H9 (cell line): ENCODE results near the gene MEIG1. TPM values are rescaled to one million over a fixed set of nuclear protein-coding genes. Genes with fewer than 3 reads are reported as not detected.

Source experiments
- DNase-seq: peaks from one replicate; pipeline ENCODE4 v3.0.0-alpha.2; 2017
- H2AFZ ChIP-seq: one replicate; pipeline ENCODE4 v1.6.1; 2013; ENCODE audit warnings: mild to moderate bottlenecking, low read length, control low read depth, moderate library complexity
- H2AK5ac ChIP-seq: 2 replicates; pipeline ENCODE4 v1.6.1; 2013; ENCODE audit warnings: low read length, control low read depth, mixed read lengths; ENCODE audit not compliant: insufficient read length
- H2BK120ac ChIP-seq: one replicate; pipeline ENCODE4 v1.6.1; 2013; ENCODE audit warnings: low read depth, mild to moderate bottlenecking, low read length, control low read depth, inconsistent platforms; ENCODE audit not compliant: poor library complexity, severe bottlenecking
- H2BK12ac ChIP-seq: 2 replicates; pipeline ENCODE4 v1.6.1; 2013; ENCODE audit warnings: low read length, control low read depth, mixed read lengths, low read depth; ENCODE audit not compliant: insufficient read length
- H2BK15ac ChIP-seq: 2 replicates; pipeline ENCODE4 v1.6.1; 2013; ENCODE audit warnings: low read depth, low read length, control low read depth
- H2BK20ac ChIP-seq: one replicate; pipeline ENCODE4 v1.6.1; 2013; ENCODE audit warnings: low read depth, mild to moderate bottlenecking, low read length, control low read depth, inconsistent platforms; ENCODE audit not compliant: poor library complexity, severe bottlenecking
- H2BK5ac ChIP-seq: 2 replicates; pipeline ENCODE4 v1.6.1; 2013; ENCODE audit warnings: low read length, control low read depth, mixed read lengths; ENCODE audit not compliant: insufficient read length
- H3K14ac ChIP-seq: 2 replicates; pipeline ENCODE4 v1.6.1; 2013; ENCODE audit warnings: low read length, control low read depth; ENCODE audit not compliant: insufficient read depth
- H3K18ac ChIP-seq: 2 replicates; pipeline ENCODE4 v1.6.1; 2013; ENCODE audit warnings: low read depth, mild to moderate bottlenecking, mixed read lengths, low read length, control low read depth; ENCODE audit not compliant: insufficient read length
- H3K23ac ChIP-seq: 2 replicates; pipeline ENCODE4 v1.6.1; 2013; ENCODE audit warnings: low read length, control low read depth, mixed read lengths, low read depth; ENCODE audit not compliant: insufficient read length
- H3K23me2 ChIP-seq: 2 replicates; pipeline ENCODE4 v1.6.1; 2013; ENCODE audit warnings: low read depth, mild to moderate bottlenecking, mixed read lengths, low read length, control low read depth; ENCODE audit not compliant: insufficient read length, poor library complexity, severe bottlenecking
- H3K27ac ChIP-seq: 2 replicates; pipeline ENCODE4 v1.5.1; 2013; ENCODE audit warnings: low read length, control low read depth, mixed read lengths, low read depth; ENCODE audit not compliant: insufficient read length
- H3K27me3 ChIP-seq: 2 replicates; pipeline ENCODE4 v1.6.1; 2013; ENCODE audit warnings: low read length, control low read depth, inconsistent platforms; ENCODE audit not compliant: insufficient read depth
- H3K4ac ChIP-seq: 2 replicates; pipeline ENCODE4 v1.6.1; 2013; ENCODE audit warnings: low read depth, mild to moderate bottlenecking, control low read depth, inconsistent platforms, low read length, moderate library complexity
- H3K4me1 ChIP-seq: 2 replicates; pipeline ENCODE4 v1.6.1; 2013; ENCODE audit warnings: low read length, control low read depth, inconsistent platforms; ENCODE audit not compliant: insufficient read depth
- H3K4me2 ChIP-seq: 2 replicates; pipeline ENCODE4 v1.6.1; 2013; ENCODE audit warnings: low read length, control low read depth, mixed read lengths; ENCODE audit not compliant: insufficient read length, insufficient read depth
- H3K56ac ChIP-seq: 2 replicates; pipeline ENCODE4 v1.6.1; 2013; ENCODE audit warnings: low read depth, mild to moderate bottlenecking, mixed read lengths, low read length, control low read depth; ENCODE audit not compliant: insufficient read length
- H3K79me1 ChIP-seq: 2 replicates; pipeline ENCODE4 v1.6.1; 2013; ENCODE audit warnings: low read depth, mild to moderate bottlenecking, moderate library complexity, low read length, control low read depth, inconsistent platforms; ENCODE audit not compliant: insufficient read depth, poor library complexity, severe bottlenecking
- H3K79me2 ChIP-seq: 2 replicates; pipeline ENCODE4 v1.6.1; 2013; ENCODE audit warnings: low read length, control low read depth, inconsistent platforms; ENCODE audit not compliant: insufficient read depth
- H3K9ac ChIP-seq: 2 replicates; pipeline ENCODE4 v1.6.1; 2013; ENCODE audit warnings: low read length, control low read depth, mixed read lengths; ENCODE audit not compliant: insufficient read length; ENCODE audit errors: extremely low read depth
- H3K9me3 ChIP-seq: one replicate; pipeline ENCODE4 v1.6.1; 2013; ENCODE audit warnings: low read depth, low read length, inconsistent platforms; ENCODE audit not compliant: control insufficient read depth
- H3T11ph ChIP-seq: one replicate; pipeline ENCODE4 v1.6.1; 2013; ENCODE audit warnings: mild to moderate bottlenecking, low read length, control low read depth, inconsistent platforms
- H4K20me1 ChIP-seq: one replicate; pipeline ENCODE4 v1.6.1; 2013; ENCODE audit not compliant: control insufficient read depth, insufficient read length, insufficient read depth
- H4K5ac ChIP-seq: 2 replicates; pipeline ENCODE4 v1.6.1; 2013; ENCODE audit warnings: low read depth, mild to moderate bottlenecking, mixed read lengths, low read length, control low read depth; ENCODE audit not compliant: insufficient read length
- H4K8ac ChIP-seq: replicated peaks from 2 replicates; pipeline ENCODE4 v1.6.1; 2013; ENCODE audit warnings: low read length, control low read depth, mixed read lengths, low read depth; ENCODE audit not compliant: insufficient read length
- H4K91ac ChIP-seq: 2 replicates; pipeline ENCODE4 v1.6.1; 2013; ENCODE audit warnings: low read depth, mild to moderate bottlenecking, moderate library complexity, mixed read lengths, low read length, control low read depth; ENCODE audit not compliant: insufficient read length
- H3K27ac Mint-ChIP-seq, 3 experiments: 2 replicates in 2 of 3; 3 replicates in 1 of 3; pipeline ENCODE4 v1.8.0; 2020 to 2021; ENCODE audit warnings: mixed read lengths in 3 of 3, mild to moderate bottlenecking in 1 of 3, moderate library complexity in 1 of 3
- H3K27me3 Mint-ChIP-seq: 2 replicates; pipeline ENCODE4 v1.8.0; 2021; ENCODE audit warnings: low read depth, mild to moderate bottlenecking, moderate library complexity, mixed read lengths
- H3K36me3 Mint-ChIP-seq, 3 experiments: 2 replicates in 2 of 3; 3 replicates in 1 of 3; pipeline ENCODE4 v1.8.0; 2020 to 2021; ENCODE audit warnings: low read depth in 3 of 3, mixed read lengths in 3 of 3; ENCODE audit not compliant: insufficient read depth in 1 of 3
- H3K4me1 Mint-ChIP-seq, 2 experiments: 2 replicates each; pipeline ENCODE4 v1.8.0; 2020; ENCODE audit warnings: mixed read lengths in 2 of 2
- H3K4me3 Mint-ChIP-seq, 2 experiments: 2 replicates in 1 of 2; 3 replicates in 1 of 2; pipeline ENCODE4 v1.8.0; 2020 to 2021; ENCODE audit warnings: mild to moderate bottlenecking in 2 of 2, mixed read lengths in 2 of 2, moderate library complexity in 1 of 2
- H3K9me3 Mint-ChIP-seq, 2 experiments: 2 replicates in 1 of 2; 3 replicates in 1 of 2; pipeline ENCODE4 v1.8.0; 2020; ENCODE audit warnings: mild to moderate bottlenecking in 2 of 2, mixed read lengths in 2 of 2, moderate library complexity in 1 of 2
- CTCF ChIP-seq: fragments of 200-600 bp; sonication (generic); conservative IDR thresholded peaks from 3 replicates; pipeline ENCODE4 v1.8.0; 2021; ENCODE audit warnings: antibody characterized with exemption, mild to moderate bottlenecking
- WGBS: extraction: QIAGEN DNeasy Blood & Tissue Kit; methylation state at CpG from one replicate; pipeline ENCODE4 v1.1.7; 2013; ENCODE audit warnings: missing lambda C conversion rate, low lambda C conversion rate, mixed read lengths; ENCODE audit not compliant: insufficient read length; ENCODE audit errors: extremely low coverage; 5-methylcytosine and 5-hydroxymethylcytosine counted together
- total RNA-seq: library from RNA; stranded (reverse); gene quantifications from 2 replicates; pipeline ENCODE4 v1.2.1, GENCODE V29; 2021

Gene MEIG1
- total RNA-seq, 1 experiment from 2014 or later = 0.72 TPM

GRCh38 chr10:14967897-14968296 is 8.7 kb downstream of the MEIG1 start:
- no CpG with 5 or more reads among the region's 2 CpGs for WGBS
- Histone ChIP-seq H2BK12ac (no peak overlapping the region), H3K4me1 (no peaks in the 10 kb centered on the region), H2BK5ac (no peak overlapping the region), H4K5ac (no peak overlapping the region), H3K14ac (no peak overlapping the region), H4K91ac (no peak overlapping the region), H3K23ac (no peak overlapping the region), H3K4me2 (no peak overlapping the region), H4K20me1 (no peaks in the 10 kb centered on the region), H3K9me3 (no peaks in the 10 kb centered on the region), H4K8ac (no peak overlapping the region), H3K4ac (no peak overlapping the region), H3K79me2 (no peaks in the 10 kb centered on the region), H2AK5ac (no peak overlapping the region), H3K9ac (no peak overlapping the region), H3K27me3 (no peaks in the 10 kb centered on the region; the same call in 1 of the 2 replicates), H3K18ac (no peak overlapping the region), H2BK15ac (no peak overlapping the region), H2AFZ (no peak overlapping the region), H3K23me2 (no peaks in the 10 kb centered on the region), H3K27ac (no peak overlapping the region), H3K56ac (no peak overlapping the region), H3K79me1 (no peaks in the 10 kb centered on the region), H2BK20ac (no peak overlapping the region), H2BK120ac (no peak overlapping the region), H3T11ph (no peak overlapping the region)
- no peak overlapping the region for H3K27ac Mint-ChIP-seq
- no peak for DNase-seq
- no peaks in the 10 kb centered on the region for H3K36me3 Mint-ChIP-seq
- no peak overlapping the region for H3K4me3 Mint-ChIP-seq
- no peaks in the 10 kb centered on the region for H3K9me3 Mint-ChIP-seq
- H3K27me3 Mint-ChIP-seq = peaks cover 16% of the 10 kb centered on the region
- H3K4me1 Mint-ChIP-seq = no peaks in the 10 kb centered on the region
- TF ChIP-seq CTCF = no peak
